Gastrocnemius medialis (tissue), 4 donors: ENCODE results near the gene GCH1. TPM values are rescaled to one million over a fixed set of nuclear protein-coding genes. Genes with fewer than 3 reads are reported as not detected.
"Not testable (repeated sequence)": the region's sequence is repeated elsewhere in the genome, so short reads cannot be mapped to it uniquely, and the experiment has no call there.

Experiments
- ATAC-seq, 2 donors: fragments of 150-250 bp; one replicate each; pipeline ENCODE4 v1.9.1; 2016
- DNase-seq, 2 donors: peaks; one replicate each; pipeline ENCODE4 v3.0.0-alpha.2; 2019
- H3K27ac ChIP-seq, 4 donors: fragments of 200-600 bp; sonication (generic); 1 replicate in 1 of 4; 2 replicates in 3 of 4; pipeline ENCODE4 v1.5.1; 2016 to 2018; ENCODE audit warnings: mild to moderate bottlenecking in 2 of 4, moderate library complexity in 1 of 4
- H3K27me3 ChIP-seq, 3 donors: fragments of 200-600 bp; sonication (generic) in 2 of 3; 1 replicate in 1 of 3; 2 replicates in 2 of 3; pipeline versions ENCODE4 v1.5.1 to v1.6.0; 2016 to 2019; ENCODE audit warnings: mild to moderate bottlenecking in 1 of 3, moderate library complexity in 1 of 3
- H3K36me3 ChIP-seq, 2 donors: fragments of 200-600 bp; sonication (generic) in 1 of 2; one replicate each; pipeline ENCODE4 v1.5.1; 2017 to 2018
- H3K4me1 ChIP-seq, 2 donors: fragments of 200-600 bp; sonication (generic) in 1 of 2; one replicate each; pipeline ENCODE4 v1.5.1; 2016 to 2017; ENCODE audit warnings: mild to moderate bottlenecking in 2 of 2
- H3K4me3 ChIP-seq, 4 donors: fragments of 200-600 bp; sonication (generic) in 3 of 4; 1 replicate in 1 of 4; 2 replicates in 3 of 4; pipeline ENCODE4 v1.5.1; 2016 to 2019; ENCODE audit warnings: mild to moderate bottlenecking in 2 of 4
- H3K9me3 ChIP-seq, 3 donors: fragments of 200-600 bp; sonication (generic) in 2 of 3; 1 replicate in 1 of 3; 2 replicates in 2 of 3; pipeline ENCODE4 v1.5.1; 2016 to 2019
- CTCF ChIP-seq, 5 experiments: fragments of 450-650 bp in 3 of 5; fragments of 200-600 bp in 2 of 5; sonication (generic) in 2 of 5; IDR thresholded peaks in 4 of 5; conservative IDR thresholded peaks in 1 of 5; 1 replicate in 4 of 5; 2 replicates in 1 of 5; pipeline ENCODE4 v1.5.1; 2016 to 2019; ENCODE audit warnings: antibody characterized with exemption in 5 of 5, mild to moderate bottlenecking in 3 of 5, moderate library complexity in 3 of 5
- POLR2A ChIP-seq, 2 donors: fragments of 450-650 bp; IDR thresholded peaks; one replicate each; pipeline ENCODE4 v1.6.1; 2017; ENCODE audit warnings: antibody characterized with exemption in 2 of 2, mild to moderate bottlenecking in 2 of 2, moderate library complexity in 2 of 2
- in situ Hi-C, 4 donors: fragments of 200-750 bp; cut with MboI; loops; one replicate each; pipeline versions ENCODE4 v1.15.0 to v1.8.0; 2017; ENCODE audit warnings: low sequenced_read_pairs in 4 of 4
- intact Hi-C: fragments of 100-400 bp; cut with DNase I; formaldehyde crosslinking; loops from one replicate; pipeline ENCODE4 v1.15.1; 2023; ENCODE audit warnings: low total_unique reads
- total RNA-seq, 4 donors: library from RNA; depleted of rRNA; stranded (reverse); fragments of >200 nt; gene quantifications; one replicate each; pipeline versions ENCODE4 v1.1.0 to v1.2.3, GENCODE V29; 2016

GCH1 gene
- total RNA-seq, 4 donors from 2014 or later: 0.53 to 1.6 (median 0.92) TPM

- Histone ChIP-seq H3K9me3 (no peaks in the 10 kb centered on the region), H3K27me3 (no peaks in the 10 kb centered on the region), H3K4me1 (peaks cover 4 to 7% of the 10 kb centered on the region in 2 donors), H3K36me3 (no peaks in the 10 kb centered on the region), H3K27ac (peak overlapping the region in 3 of 4 donors; percentile 51 to 59 (median 52)), H3K4me3 (no peak overlapping the region)
- in situ Hi-C loops: no loop called here
- TF ChIP-seq POLR2A (IDR thresholded peaks at IDR 0.05): no peak
- ATAC-seq (no peak), DNase-seq (no peak)
- intact Hi-C loops: no loop called here
Observed at GRCh38 chr14:54882521-54882920, 20.1 kb downstream of the GCH1 start.

- no peaks in the 10 kb centered on the region for H3K27me3 ChIP-seq
Observed at GRCh38 chr14:54881761-54882401, 20.7 kb downstream of the GCH1 start.

DNA sequence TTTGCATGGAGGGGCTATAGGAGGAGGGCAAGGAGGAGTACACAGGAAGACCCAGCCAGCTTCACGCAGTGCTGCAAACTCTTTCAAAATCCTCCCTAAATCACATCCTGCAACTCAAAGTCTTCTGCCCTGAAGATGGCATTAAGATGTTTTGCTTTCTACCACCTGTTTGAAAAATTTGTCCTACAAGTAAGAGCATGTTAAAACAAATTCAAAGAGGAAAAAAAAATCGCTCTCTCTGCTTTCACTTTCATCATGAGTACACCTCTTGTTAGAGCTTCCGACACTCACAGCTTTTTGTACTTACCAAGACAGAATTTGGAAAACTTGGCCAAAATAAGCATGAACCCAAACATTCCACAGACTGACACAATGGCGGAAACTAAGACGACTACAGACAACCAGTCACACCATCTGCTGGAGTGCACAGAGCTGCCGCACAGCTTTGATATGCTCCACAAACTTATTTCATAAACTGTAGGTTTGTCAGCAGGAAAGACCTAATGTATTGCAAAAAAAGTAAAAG is 21.3 kb downstream of the GCH1 start:
- Histone ChIP-seq H3K4me1 (peaks cover 4 to 7% of the 10 kb centered on the region in 2 donors), H3K27me3 (no peaks in the 10 kb centered on the region), H3K9me3 (no peaks in the 10 kb centered on the region), H3K4me3 (peak overlapping the region; percentile 40 to 52 (median 45)), H3K36me3 (no peaks in the 10 kb centered on the region), H3K27ac (peak overlapping the region; percentile 51 to 65 (median 56))
- intact Hi-C loops: no loop called here
- TF ChIP-seq CTCF (IDR thresholded peaks at IDR 0.05 in 4 of 5, conservative IDR thresholded peaks at IDR 0.05 in 1 of 5) (no peak), POLR2A (IDR thresholded peaks at IDR 0.05) (no peak)
- in situ Hi-C loops: no loop called here
- DNase-seq (no peak), ATAC-seq (peak; percentile 68 to 71)

More at GRCh38 chr14:54881761-54882401, 20.7 kb downstream of the GCH1 start:
- no peaks in the 10 kb centered on the region for H3K9me3 ChIP-seq
- no peak for DNase-seq
- peaks cover 4 to 7% of the 10 kb centered on the region in 2 donors for H3K4me1 ChIP-seq
- peak overlapping the region; percentile 51 to 65 (median 56) for H3K27ac ChIP-seq
- H3K36me3 ChIP-seq: no peaks in the 10 kb centered on the region
- ATAC-seq: peak; percentile 61 to 73
- in situ Hi-C loops (no loop called here), intact Hi-C loops (no loop called here)
- TF ChIP-seq POLR2A (IDR thresholded peaks at IDR 0.05) (no peak), CTCF (IDR thresholded peaks at IDR 0.05 in 4 of 5, conservative IDR thresholded peaks at IDR 0.05 in 1 of 5) (no peak)
- peak overlapping the region; percentile 40 to 52 (median 45) for H3K4me3 ChIP-seq

DNA sequence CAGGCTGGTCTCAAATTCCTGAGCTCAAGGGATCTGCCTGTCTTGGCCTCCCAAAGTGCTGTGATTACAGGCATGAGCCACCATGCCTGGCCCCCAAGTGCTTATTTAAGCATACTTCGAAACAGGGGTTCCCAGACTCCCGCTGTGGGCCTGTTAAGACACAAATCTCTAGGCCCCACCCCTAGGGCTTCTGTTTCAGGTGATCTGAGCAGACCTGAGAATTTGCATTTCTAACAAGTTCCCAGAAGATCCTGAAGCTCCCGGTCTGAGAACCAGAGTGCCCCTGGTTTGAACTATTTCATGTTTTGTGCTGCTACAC is 25.0 kb downstream of the GCH1 start:
- Histone ChIP-seq H3K36me3 (no peaks in the 10 kb centered on the region), H3K9me3 (no peaks in the 10 kb centered on the region), H3K4me3 (no peak overlapping the region), H3K4me1 (peaks cover 4 to 7% of the 10 kb centered on the region in 2 donors), H3K27ac (peak overlapping the region in 2 of 4 donors; percentile 1 to 18), H3K27me3 (no peaks in the 10 kb centered on the region)
- no peak for ATAC-seq
- in situ Hi-C loops: no loop called here
- intact Hi-C loops: no loop called here
- TF ChIP-seq POLR2A (IDR thresholded peaks at IDR 0.05) (no peak), CTCF (IDR thresholded peaks at IDR 0.05 in 4 of 5, conservative IDR thresholded peaks at IDR 0.05 in 1 of 5) (no peak)
- DNase-seq: no peak

GRCh38 chr14:54877015-54877702 is 25.5 kb downstream of the GCH1 start:
- H3K27ac ChIP-seq: peak overlapping the region in 2 of 4 donors; percentile 1 to 18
- H3K27me3 ChIP-seq: no peaks in the 10 kb centered on the region
- no peaks in the 10 kb centered on the region for H3K9me3 ChIP-seq
- intact Hi-C loops (no loop called here), in situ Hi-C loops (no loop called here)
- DNase-seq: no peak
- H3K4me1 ChIP-seq: peaks cover 4 to 7% of the 10 kb centered on the region in 2 donors
- no peaks in the 10 kb centered on the region for H3K36me3 ChIP-seq
- ATAC-seq: no peak
- H3K4me3 ChIP-seq: no peak overlapping the region
- TF ChIP-seq CTCF (IDR thresholded peaks at IDR 0.05 in 4 of 5, conservative IDR thresholded peaks at IDR 0.05 in 1 of 5): no peak
- TF ChIP-seq POLR2A (IDR thresholded peaks at IDR 0.05): no peak

DNA sequence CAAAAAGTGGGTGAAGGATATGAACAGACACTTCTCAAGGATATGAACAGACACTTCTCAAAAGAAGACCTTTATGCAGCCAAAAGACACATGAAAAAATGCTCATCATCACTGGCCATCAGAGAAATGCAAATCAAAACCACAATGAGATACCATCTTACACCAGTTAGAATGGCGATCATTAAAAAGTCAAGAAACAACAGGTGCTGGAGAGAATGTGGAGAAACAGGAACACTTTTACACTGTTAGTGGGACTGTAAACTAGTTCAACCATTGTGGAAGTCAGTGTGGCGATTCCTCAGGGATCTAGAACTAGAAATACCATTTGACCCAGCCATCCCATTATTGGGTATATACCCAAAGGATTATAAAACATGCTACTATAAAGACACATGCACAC is 27.0 kb downstream of the GCH1 start:
- H3K27ac ChIP-seq, H3K4me3 ChIP-seq, ATAC-seq, H3K9me3 ChIP-seq, H3K4me1 ChIP-seq, in situ Hi-C loops, DNase-seq, H3K27me3 ChIP-seq, intact Hi-C loops, H3K36me3 ChIP-seq: not testable (repeated sequence)

DNA sequence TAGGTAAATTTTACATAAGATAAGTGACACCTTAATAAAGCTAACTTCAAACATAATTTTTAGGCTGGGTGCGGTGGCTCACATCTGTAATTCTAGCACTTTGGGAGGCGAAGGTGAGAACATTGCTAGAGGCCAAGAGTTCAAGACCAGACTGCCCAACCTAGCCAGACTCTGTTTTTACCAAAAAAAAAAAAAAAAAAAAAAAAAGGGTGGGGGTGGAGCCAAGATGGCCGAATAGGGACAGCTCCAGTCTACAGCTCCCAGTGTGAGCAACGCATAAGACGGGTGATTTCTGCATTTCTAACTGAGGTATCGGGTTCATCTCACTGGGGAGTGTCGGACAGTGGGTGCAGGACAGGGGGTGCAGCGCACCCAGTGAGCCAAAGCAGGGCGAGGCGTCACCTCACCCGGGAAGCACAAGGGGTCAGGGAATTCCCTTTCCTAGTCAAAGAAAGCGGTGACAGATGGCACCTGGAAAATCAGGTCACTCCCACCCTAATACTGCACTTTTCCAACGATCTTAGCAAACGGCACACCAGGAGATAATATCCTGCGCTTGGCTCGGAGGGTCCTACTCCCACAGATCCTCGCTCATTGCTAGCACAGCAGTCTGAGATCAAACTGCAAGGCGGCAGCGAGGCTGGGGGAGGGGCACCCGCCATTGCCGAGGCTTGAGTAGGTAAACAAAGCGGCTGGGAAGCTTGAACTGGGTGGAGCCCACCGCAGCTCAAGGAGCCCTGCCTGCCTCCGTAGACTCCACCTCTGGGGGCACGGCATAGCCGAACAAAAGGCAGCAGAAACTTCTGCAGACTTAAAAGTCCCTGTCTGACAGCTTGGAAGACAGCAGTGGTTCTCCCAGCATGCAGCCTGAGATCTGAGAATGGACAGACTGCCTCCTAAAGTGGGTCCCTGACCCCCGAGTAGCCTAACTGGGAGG is 32.2 kb downstream of the GCH1 start:
- peak overlapping the region in 2 of 4 donors; percentile 41 to 55 for H3K27ac ChIP-seq
- in situ Hi-C loops, DNase-seq: not testable (repeated sequence)

More for the DNA sequence above, 32.2 kb downstream of the GCH1 start:
- H3K9me3 ChIP-seq, H3K4me1 ChIP-seq, intact Hi-C loops, H3K36me3 ChIP-seq, ATAC-seq, H3K27me3 ChIP-seq: not testable (repeated sequence)
- H3K4me3 ChIP-seq: peak overlapping the region; percentile 40 to 61 (median 53)
